Measurements from ENCODE around the gene ANTKMT. TPM values are rescaled to one million over a fixed set of nuclear protein-coding genes. Genes with fewer than 3 reads are reported as not detected.

Gene ANTKMT
- total and polyA plus RNA-seq, 2 of the 4 experiments (the other 2 are of a cell fraction) = 7.3 to 16.2 TPM

- Histone ChIP-seq H3K36me3 (ENCODE audit: control insufficient read depth, insufficient read depth, low read length) (peaks cover 47% of the 10 kb centered on the region), H2BK120ac (ENCODE audit: low read depth, low read length) (no peak overlapping the region), H3K18ac (ENCODE audit: low read depth, low read length) (no peak overlapping the region), H3K14ac (replicated peaks; ENCODE audit: low read depth, low read length) (no peak overlapping the region), H2AK5ac (ENCODE audit: low read depth, low read length) (no peak overlapping the region), H3K4me1 (ENCODE audit: control insufficient read depth, insufficient read depth, low read length) (peaks cover 14% of the 10 kb centered on the region), H4K8ac (ENCODE audit: low read depth in 2 of 2, low read length in 2 of 2) (no peak overlapping the region), H3K56ac (ENCODE audit: extremely low read depth, insufficient read depth, low read length) (no peak overlapping the region), H4K20me1 (ENCODE audit: insufficient read depth, low read length) (peaks cover 27% of the 10 kb centered on the region), H4K5ac (ENCODE audit: low read depth, low read length) (no peak overlapping the region), H3K9ac (ENCODE audit: low read depth, low read length) (no peak overlapping the region), H2BK5ac (ENCODE audit: low read depth, low read length, poor library complexity, severe bottlenecking) (no peak overlapping the region), H2BK20ac (ENCODE audit: low read depth, low read length) (no peak overlapping the region), H3K4ac (ENCODE audit: low read depth, low read length) (no peak overlapping the region), H3K27ac (ENCODE audit: insufficient read depth, low read length) (no peak overlapping the region), H2BK15ac (ENCODE audit: low read depth, low read length) (no peak overlapping the region), H3K27me3 (ENCODE audit: control insufficient read depth, insufficient read depth, low read length) (no peaks in the 10 kb centered on the region), H2AFZ (replicated peaks; ENCODE audit: low read length, poor library complexity) (no peak overlapping the region), H3K79me1 (ENCODE audit: low read depth in 1 of 2, low read length in 2 of 2) (peaks cover 0 to 37% of the 10 kb centered on the region in 2 experiments; a peak in 1 of 4 replicates), H4K91ac (ENCODE audit: insufficient read depth, low read depth, low read length) (no peak overlapping the region), H3K9me1 (ENCODE audit: insufficient read depth, low read length) (no peaks in the 10 kb centered on the region; the same call in 1 of the 2 replicates), H3K4me3 (ENCODE audit: insufficient read depth, low read depth, low read length) (no peak overlapping the region), H3K4me2 (ENCODE audit: low read depth, low read length) (no peak overlapping the region), H3K9me3 (ENCODE audit: control insufficient read depth, insufficient read depth, low read length) (no peaks in the 10 kb centered on the region), H2AK9ac (replicated peaks; ENCODE audit: low read depth, low read length, poor library complexity) (no peak overlapping the region), H3K23ac (ENCODE audit: low read depth, low read length) (no peak overlapping the region)
- intact Hi-C loops (cut with micrococcal nuclease) = no loop called here
- CTCF ChIA-PET = no interaction called here
- no peak for ATAC-seq (ENCODE audit: low read depth)
- POLR2A ChIA-PET (ENCODE audit: unreplicated experiment) = no interaction called here
- TF ChIP-seq BHLHE40 (IDR thresholded peaks at IDR 0.05; ENCODE audit: low read depth, low read length) = no peak
- no peak for TF ChIP-seq CEBPB (IDR thresholded peaks at IDR 0.05; ENCODE audit: low read depth, low read length)
- no peak for TF ChIP-seq MXI1 (IDR thresholded peaks at IDR 0.05; ENCODE audit: borderline replicate concordance, low read depth, low read length)
- no peak for TF ChIP-seq ELK1 (IDR thresholded peaks at IDR 0.05; ENCODE audit: borderline replicate concordance, low read depth, low read length)
- TF ChIP-seq CTCF (conservative IDR thresholded peaks at IDR 0.05; ENCODE audit: low read depth, low read length) = no peak
- no peak for TF ChIP-seq USF2 (IDR thresholded peaks at IDR 0.05; ENCODE audit: low read depth, low read length)
- TF ChIP-seq MAFK (IDR thresholded peaks at IDR 0.05; ENCODE audit: low read depth, low read length) = no peak
- no peak for TF ChIP-seq SMC3 (IDR thresholded peaks at IDR 0.05; ENCODE audit: low read depth, low read length)
- no peak for TF ChIP-seq CHD1 (IDR thresholded peaks at IDR 0.05; ENCODE audit: low read depth, low read length)
- no peak for TF ChIP-seq NFE2L2 (IDR thresholded peaks at IDR 0.05; ENCODE audit: low read depth, low read length)
- dilution Hi-C loops (cut with HindIII; ENCODE audit: low sequenced_read_pairs, unreplicated experiment) = no loop called here
- 98% methylated on average over 11 of the region's 21 CpGs; no CpG with 5 or more reads in 1 of the 2 experiments for WGBS, 2 experiments (ENCODE audit: extremely low coverage in 2 of 2, insufficient read length in 1 of 2)
- in situ Hi-C loops (cut with MboI; ENCODE audit: low sequenced_read_pairs) = no loop called here
- no TSS peak for BruUV-seq (replicated peaks)
- DNase-seq = no peak
These were observed 48.1 kb upstream of the ANTKMT start for GRCh38 chr16:672851-673250.

Measured in IMR-90 (cell line).